ENCODE results near the gene CCDC69. TPM values are rescaled to one million over a fixed set of nuclear protein-coding genes. Genes with fewer than 3 reads are reported as not detected.
"Not testable (repeated sequence)": the region's sequence is repeated elsewhere in the genome, so short reads cannot be mapped to it uniquely, and the experiment has no call there.

The CCDC69 gene
- total RNA-seq, 2 donors from 2014 or later: 59.6 to 98.5 TPM

DNA sequence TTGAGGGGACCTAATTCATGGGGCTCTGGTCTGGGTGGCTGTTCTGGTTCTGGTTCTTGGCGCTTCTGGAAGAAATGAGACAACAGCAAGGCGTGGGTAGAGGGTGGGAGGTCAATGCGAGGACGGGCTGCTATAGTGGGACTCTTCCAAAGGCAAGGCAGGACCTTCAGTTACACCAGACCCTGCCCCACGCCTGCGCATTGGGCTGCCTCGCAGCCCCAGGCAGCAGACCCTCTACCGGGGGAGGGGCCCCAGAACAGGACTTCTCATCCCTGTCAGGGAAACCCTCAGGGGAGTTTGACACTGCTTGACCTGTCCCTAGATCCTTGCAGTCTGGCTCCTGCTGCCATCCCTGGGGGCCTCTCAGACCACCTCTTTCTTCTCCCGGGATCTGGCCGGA, 18.5 kb downstream of the CCDC69 start:
- DNase-seq (ENCODE audit: low spot score): no peak
- ATAC-seq: no peak
- Mint-ChIP-seq H3K27me3 (no peaks in the 10 kb centered on the region), H3K4me3 (no peak overlapping the region), H3K36me3 (peaks cover 9% of the 10 kb centered on the region), H3K27ac (peak overlapping the region; percentile 44 to 81), H3K4me1 (ENCODE audit: low read depth in 2 of 2) (peaks cover 46 to 48% of the 10 kb centered on the region in 2 donors), H3K9me3 (no peaks in the 10 kb centered on the region)

DNA sequence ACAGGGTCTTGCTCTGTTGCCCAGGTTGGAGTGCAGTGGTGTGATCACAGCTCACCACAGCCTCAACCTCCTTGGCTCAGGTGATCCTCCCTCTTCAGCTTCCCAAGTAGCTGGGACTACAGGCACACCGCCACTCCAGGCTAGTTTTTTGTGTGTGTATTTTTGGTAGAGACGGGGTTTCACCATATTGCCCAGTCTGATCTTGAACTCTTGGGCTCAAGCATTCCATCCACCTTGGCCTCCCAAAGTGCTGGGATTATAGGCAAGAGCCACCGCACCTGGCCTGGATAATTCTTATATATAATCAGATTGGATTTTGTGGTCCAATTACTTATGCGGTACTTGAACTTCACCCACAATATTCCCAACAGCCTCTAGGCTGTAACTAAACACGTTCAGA, 19.8 kb downstream of the CCDC69 start:
- Mint-ChIP-seq H3K4me1 (ENCODE audit: low read depth in 2 of 2) (peaks cover 39 to 44% of the 10 kb centered on the region in 2 donors), H3K4me3 (no peak overlapping the region), H3K36me3 (peaks cover 9% of the 10 kb centered on the region), H3K27me3 (no peaks in the 10 kb centered on the region), H3K9me3 (no peaks in the 10 kb centered on the region), H3K27ac (peak overlapping the region in 1 of 2 donors; percentile 35)
- no peak for DNase-seq (ENCODE audit: low spot score)
- no peak for ATAC-seq

- H3K27ac Mint-ChIP-seq: peak overlapping the region; percentile 68 to 79
- H3K36me3 Mint-ChIP-seq: peaks cover 9% of the 10 kb centered on the region
- H3K4me1 Mint-ChIP-seq (ENCODE audit: low read depth in 2 of 2): peaks cover 28 to 33% of the 10 kb centered on the region in 2 donors
- no peaks in the 10 kb centered on the region for H3K9me3 Mint-ChIP-seq
- ATAC-seq: peak; percentile 93 to 98
- H3K4me3 Mint-ChIP-seq: peak overlapping the region; percentile 48
- no peaks in the 10 kb centered on the region for H3K27me3 Mint-ChIP-seq
- peak; percentile 68 for DNase-seq (ENCODE audit: low spot score)
Observed at GRCh38 chr5:151202381-151203139, 21.3 kb downstream of the CCDC69 start.

DNA sequence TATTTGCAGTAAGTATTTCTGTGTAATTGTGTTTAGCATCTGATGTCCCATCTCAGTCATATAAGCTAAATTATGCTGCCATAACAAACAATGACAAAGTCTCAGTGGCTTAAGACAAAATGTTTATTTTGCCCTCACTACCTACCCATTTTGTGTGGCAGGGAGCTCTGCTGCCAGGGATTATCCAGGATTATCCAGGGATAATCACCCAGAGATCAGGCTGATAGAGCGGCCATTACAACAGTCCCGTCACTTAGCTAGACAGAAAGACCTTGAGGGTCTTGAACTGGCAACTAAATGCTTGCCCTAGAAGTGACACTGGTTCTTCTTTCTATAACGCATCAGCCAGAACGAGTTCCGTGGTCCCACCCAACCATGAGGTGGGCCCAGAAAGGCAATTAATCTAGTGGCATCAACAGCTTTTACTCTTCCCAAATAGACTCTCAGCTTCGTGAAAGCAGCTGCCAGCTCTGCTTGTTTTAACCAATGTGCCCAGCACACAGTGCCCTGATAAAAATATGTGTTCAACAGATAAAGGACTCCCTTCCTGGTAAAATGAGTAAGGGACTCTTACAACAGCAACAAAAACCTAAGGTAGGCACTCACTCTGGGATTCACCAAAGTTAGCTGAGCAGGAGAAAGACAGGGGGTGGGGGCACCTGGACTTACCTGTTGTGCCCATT, 22.8 kb downstream of the CCDC69 start:
- H3K4me1 Mint-ChIP-seq (ENCODE audit: low read depth in 2 of 2): peaks cover 36 to 43% of the 10 kb centered on the region in 2 donors
- peaks cover 16% of the 10 kb centered on the region for H3K36me3 Mint-ChIP-seq
- ATAC-seq (no peak), DNase-seq (ENCODE audit: low spot score) (no peak)
- H3K27ac Mint-ChIP-seq: peak overlapping the region; percentile 68 to 79
- no peaks in the 10 kb centered on the region for H3K9me3 Mint-ChIP-seq
- no peak overlapping the region for H3K4me3 Mint-ChIP-seq
- no peaks in the 10 kb centered on the region for H3K27me3 Mint-ChIP-seq

DNA sequence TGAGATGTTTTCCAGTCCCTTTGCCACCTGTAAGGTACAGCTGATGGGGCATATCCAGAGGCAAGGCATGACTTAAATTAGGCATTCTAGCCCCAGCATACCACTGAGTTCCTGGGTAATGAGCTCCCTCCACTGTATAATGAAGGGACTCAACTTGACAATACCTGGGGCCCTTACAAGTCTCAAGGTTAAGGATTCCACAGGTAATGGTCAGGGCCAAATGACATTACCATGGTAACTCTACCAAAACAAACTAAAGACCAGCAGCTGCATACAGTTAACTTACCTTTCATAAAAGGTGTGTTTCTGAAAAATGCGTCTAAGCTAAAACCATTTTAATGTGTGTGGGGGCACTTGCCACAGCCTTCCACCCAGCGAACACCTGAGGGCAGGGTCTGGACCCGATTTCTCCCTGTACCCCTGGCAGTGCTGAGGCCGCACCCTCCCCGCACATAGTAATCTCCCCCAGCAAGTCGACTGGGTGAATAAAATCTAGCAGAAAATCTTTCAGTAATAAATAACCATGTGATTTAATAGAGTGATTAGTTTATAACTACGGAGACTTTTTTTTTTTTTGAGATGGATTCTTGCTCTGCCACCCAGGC, 24.2 kb downstream of the CCDC69 start:
- Mint-ChIP-seq H3K36me3 (peaks cover 23% of the 10 kb centered on the region), H3K9me3 (peaks cover 3% of the 10 kb centered on the region), H3K27ac (peak overlapping the region; percentile 85 to 98), H3K4me3 (no peak overlapping the region), H3K4me1 (ENCODE audit: low read depth in 2 of 2) (peaks cover 38 to 45% of the 10 kb centered on the region in 2 donors), H3K27me3 (no peaks in the 10 kb centered on the region)
- ATAC-seq (no peak), DNase-seq (ENCODE audit: low spot score) (no peak)

GRCh38 chr5:151198861-151199260, 25.0 kb downstream of the CCDC69 start:
- H3K4me1 Mint-ChIP-seq (ENCODE audit: low read depth in 2 of 2): peaks cover 45 to 49% of the 10 kb centered on the region in 2 donors
- DNase-seq (ENCODE audit: low spot score) (no peak), ATAC-seq (no peak)
- peak overlapping the region; percentile 85 to 98 for H3K27ac Mint-ChIP-seq
- H3K36me3 Mint-ChIP-seq: peaks cover 23% of the 10 kb centered on the region
- no peak overlapping the region for H3K4me3 Mint-ChIP-seq
- peaks cover 3% of the 10 kb centered on the region for H3K9me3 Mint-ChIP-seq
- no peaks in the 10 kb centered on the region for H3K27me3 Mint-ChIP-seq

GRCh38 chr5:151197291-151197600, 26.6 kb downstream of the CCDC69 start:
- H3K36me3 Mint-ChIP-seq: peaks cover 35% of the 10 kb centered on the region
- not testable (repeated sequence) for DNase-seq (ENCODE audit: low spot score); H3K27me3 Mint-ChIP-seq; H3K9me3 Mint-ChIP-seq; ATAC-seq
- H3K27ac Mint-ChIP-seq: peak overlapping the region; percentile 85 to 98
- peaks cover 48% of the 10 kb centered on the region in 2 donors for H3K4me1 Mint-ChIP-seq (ENCODE audit: low read depth in 2 of 2)
- H3K4me3 Mint-ChIP-seq: peak overlapping the region; percentile 76

DNA sequence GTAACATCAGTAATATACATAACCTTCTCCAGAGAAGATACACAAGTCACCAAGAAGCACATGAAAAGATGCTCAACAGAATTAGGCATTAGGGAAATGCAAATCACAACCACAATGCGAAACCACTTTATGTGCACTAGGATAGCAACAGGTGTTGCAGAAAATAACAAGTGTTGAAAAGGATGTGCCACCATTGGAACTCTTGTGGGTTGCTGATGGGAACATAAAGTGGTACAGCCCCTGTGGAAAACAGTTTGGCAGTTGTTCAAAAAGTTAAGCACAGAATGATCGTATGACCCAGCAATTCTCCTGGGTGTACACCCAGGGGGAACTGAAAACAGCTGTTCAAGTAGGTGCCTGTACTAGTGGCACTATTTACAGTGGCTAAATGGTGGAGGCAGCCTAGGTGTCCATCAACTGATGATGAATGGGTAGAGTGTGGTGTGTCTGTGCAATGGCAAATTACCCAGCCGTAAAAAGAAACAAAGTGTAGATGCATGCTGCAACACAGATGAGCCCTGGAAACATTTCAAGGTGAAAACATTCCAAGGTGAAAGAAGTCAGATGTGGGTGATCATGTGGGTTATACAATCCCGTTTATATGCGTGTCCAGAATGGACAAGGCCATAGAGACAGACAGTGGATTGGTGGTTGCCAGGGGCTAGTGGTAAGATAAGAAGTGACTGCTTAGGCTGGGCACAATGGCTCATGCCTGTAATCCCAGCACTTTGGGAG, 27.2 kb downstream of the CCDC69 start:
- no peaks in the 10 kb centered on the region for H3K27me3 Mint-ChIP-seq
- H3K4me3 Mint-ChIP-seq: peak overlapping the region; percentile 76

GRCh38 chr5:151195622-151196021, 28.3 kb downstream of the CCDC69 start:
- Mint-ChIP-seq H3K4me1 (ENCODE audit: low read depth in 2 of 2) (peaks cover 55 to 57% of the 10 kb centered on the region in 2 donors), H3K27ac (peak overlapping the region; percentile 85 to 98), H3K27me3 (no peaks in the 10 kb centered on the region), H3K4me3 (peak overlapping the region; percentile 76), H3K9me3 (peaks cover 14% of the 10 kb centered on the region), H3K36me3 (peaks cover 43% of the 10 kb centered on the region)
- DNase-seq (ENCODE audit: low spot score): peak; percentile 85
- peak; percentile 78 to 86 for ATAC-seq

More for the DNA sequence above, 27.2 kb downstream of the CCDC69 start:
- Mint-ChIP-seq H3K27ac (peak overlapping the region; percentile 85 to 98), H3K9me3 (peaks cover 10% of the 10 kb centered on the region), H3K36me3 (peaks cover 41% of the 10 kb centered on the region), H3K4me1 (ENCODE audit: low read depth in 2 of 2) (peaks cover 52 to 53% of the 10 kb centered on the region in 2 donors)
- no peak for DNase-seq (ENCODE audit: low spot score)
- peak; percentile 34 to 58 for ATAC-seq

GRCh38 chr5:151192626-151193025, 31.3 kb downstream of the CCDC69 start:
- H3K9me3 Mint-ChIP-seq: peaks cover 25% of the 10 kb centered on the region
- H3K27ac Mint-ChIP-seq: peak overlapping the region in 1 of 2 donors; percentile 86
- H3K4me3 Mint-ChIP-seq: no peak overlapping the region
- H3K27me3 Mint-ChIP-seq: no peaks in the 10 kb centered on the region
- H3K36me3 Mint-ChIP-seq: peaks cover 63% of the 10 kb centered on the region
- no peak for ATAC-seq
- peaks cover 63 to 76% of the 10 kb centered on the region in 2 donors for H3K4me1 Mint-ChIP-seq (ENCODE audit: low read depth in 2 of 2)
- no peak for DNase-seq (ENCODE audit: low spot score)

DNA sequence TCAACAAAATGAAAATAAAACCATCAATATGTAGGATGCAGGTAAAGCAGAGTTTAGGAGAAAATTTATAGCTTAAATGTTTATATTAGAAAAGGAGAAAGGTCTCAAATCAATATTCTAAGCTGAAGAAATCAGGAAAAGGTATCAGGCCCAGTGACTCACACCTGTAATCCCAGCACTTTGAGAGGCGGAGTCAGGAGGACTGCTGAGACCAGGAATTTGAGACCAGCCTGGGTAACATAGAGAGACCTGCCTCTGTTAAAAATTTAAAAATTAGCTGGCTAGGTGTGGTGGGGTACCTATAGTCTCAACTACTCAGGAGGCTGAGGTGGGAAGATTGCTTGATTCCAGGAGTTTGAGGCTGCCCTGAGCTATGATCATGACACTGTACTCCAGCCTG, 32.2 kb downstream of the CCDC69 start:
- H3K27ac Mint-ChIP-seq: peak overlapping the region; percentile 31 to 86
- peak overlapping the region; percentile 42 for H3K4me3 Mint-ChIP-seq
- H3K36me3 Mint-ChIP-seq: peaks cover 62% of the 10 kb centered on the region
- H3K9me3 Mint-ChIP-seq: peaks cover 25% of the 10 kb centered on the region
- no peaks in the 10 kb centered on the region for H3K27me3 Mint-ChIP-seq
- ATAC-seq: no peak
- H3K4me1 Mint-ChIP-seq (ENCODE audit: low read depth in 2 of 2): peaks cover 62 to 70% of the 10 kb centered on the region in 2 donors
- DNase-seq (ENCODE audit: low spot score): no peak

GRCh38 chr5:151189151-151189550, 34.7 kb downstream of the CCDC69 start:
- Mint-ChIP-seq H3K4me3 (no peak overlapping the region), H3K27ac (peak overlapping the region in 1 of 2 donors; percentile 20), H3K36me3 (peaks cover 53% of the 10 kb centered on the region), H3K27me3 (no peaks in the 10 kb centered on the region), H3K4me1 (ENCODE audit: low read depth in 2 of 2) (peaks cover 47 to 53% of the 10 kb centered on the region in 2 donors), H3K9me3 (peaks cover 22% of the 10 kb centered on the region)
- no peak for ATAC-seq
- no peak for DNase-seq (ENCODE audit: low spot score)

- ATAC-seq (no peak), DNase-seq (ENCODE audit: low spot score) (no peak)
- H3K27ac Mint-ChIP-seq: peak overlapping the region; percentile 1 to 10
- peaks cover 33% of the 10 kb centered on the region for H3K36me3 Mint-ChIP-seq
- peaks cover 15% of the 10 kb centered on the region for H3K9me3 Mint-ChIP-seq
- peaks cover 27 to 40% of the 10 kb centered on the region in 2 donors for H3K4me1 Mint-ChIP-seq (ENCODE audit: low read depth in 2 of 2)
- H3K4me3 Mint-ChIP-seq: no peak overlapping the region
- no peaks in the 10 kb centered on the region for H3K27me3 Mint-ChIP-seq
Observed at GRCh38 chr5:151186538-151186937, 37.4 kb downstream of the CCDC69 start.
